Mammary epithelial cell (primary cell): ENCODE data around the gene CACNA2D1.

Experiments used
- CTCF ChIP-seq, 2 donors: IDR thresholded peaks in 1 of 2; conservative IDR thresholded peaks in 1 of 2; 2 replicates each; pipeline ENCODE4 v1.5.1; 2011 to 2012; ENCODE audit warnings: inconsistent platforms in 2 of 2, low read length in 2 of 2, mild to moderate bottlenecking in 2 of 2, control low read depth in 1 of 2, low read depth in 1 of 2; ENCODE audit not compliant: insufficient read depth in 1 of 2; ENCODE audit errors: extremely low read depth in 1 of 2
- EZH2 ChIP-seq: IDR thresholded peaks from 2 replicates; pipeline ENCODE4 v1.6.1; 2012; ENCODE audit warnings: low read length, inconsistent platforms, borderline replicate concordance

- TF ChIP-seq CTCF (conservative IDR thresholded peaks at IDR 0.05 in 1 of 2, IDR thresholded peaks at IDR 0.05 in 1 of 2; ENCODE audit: extremely low read depth in 1 of 2, insufficient read depth in 1 of 2, low read depth in 1 of 2, low read length in 2 of 2): no peak
- no peak for TF ChIP-seq EZH2
These were observed 427.8 kb downstream of the CACNA2D1 start for GRCh38 chr7:82015751-82016150.
